Stimulated activated naive CD4-positive, alpha-beta T cell (primary cell): ENCODE data around the gene CBFA2T3.

Experiments
- DNase-seq, 6 experiments: peaks; one replicate each; lab custom pipeline; 2025; lab: John Stamatoyannopoulos, UW

The CBFA2T3 gene

GRCh38 chr16:88976366-88977017 lies 515 bp downstream of the CBFA2T3 start:
- DNase-seq = no peak

GRCh38 chr16:88975511-88976061 lies 1.4 kb downstream of the CBFA2T3 start:
- no peak for DNase-seq

- DNase-seq = no peak
Measured at GRCh38 chr16:88974916-88975215, 2.1 kb downstream of the CBFA2T3 start.

GRCh38 chr16:88974080-88974915 lies 2.7 kb downstream of the CBFA2T3 start:
- no peak for DNase-seq

- DNase-seq = no peak
Measured at GRCh38 chr16:88973415-88974050, 3.5 kb downstream of the CBFA2T3 start.

- no peak for DNase-seq
Measured at GRCh38 chr16:88973007-88973410, 4.0 kb downstream of the CBFA2T3 start.

GRCh38 chr16:88972349-88972748 lies 4.7 kb downstream of the CBFA2T3 start:
- DNase-seq = no peak

GRCh38 chr16:88971371-88972097 lies 5.5 kb downstream of the CBFA2T3 start:
- DNase-seq = no peak

- no peak for DNase-seq
Measured at GRCh38 chr16:88970539-88971065, 6.4 kb downstream of the CBFA2T3 start.

GRCh38 chr16:88970050-88970449 lies 7.0 kb downstream of the CBFA2T3 start:
- no peak for DNase-seq

GRCh38 chr16:88969361-88969831 lies 7.6 kb downstream of the CBFA2T3 start:
- no peak for DNase-seq

- no peak for DNase-seq
Measured at GRCh38 chr16:88968589-88969280, 8.3 kb downstream of the CBFA2T3 start.

GRCh38 chr16:88967830-88968588 lies 9.0 kb downstream of the CBFA2T3 start:
- DNase-seq = no peak

- no peak for DNase-seq
Measured at GRCh38 chr16:88966986-88967829, 9.8 kb downstream of the CBFA2T3 start.

GRCh38 chr16:88965826-88966480 lies 11.1 kb downstream of the CBFA2T3 start:
- DNase-seq = no peak

- DNase-seq = no peak
Measured at GRCh38 chr16:88965411-88965810, 11.6 kb downstream of the CBFA2T3 start.

- DNase-seq = no peak
Measured at GRCh38 chr16:88964636-88965035, 12.4 kb downstream of the CBFA2T3 start.

- no peak for DNase-seq
Measured at GRCh38 chr16:88963583-88963982, 13.4 kb downstream of the CBFA2T3 start.
